ENCODE results near the gene GGCX. TPM values are rescaled to one million over a fixed set of nuclear protein-coding genes. Genes with fewer than 3 reads are reported as not detected.

Gene GGCX
- total RNA-seq, 2 donors from 2014 or later, result 21.2 to 21.5 TPM

Other genes starting within 250 kb of the GGCX start
- gene TGOLN2, start 233.5 kb downstream of the GGCX start, total RNA-seq, result 100 to 1,000 TPM in 1 of 2 donors, 10 to 100 TPM in 1; 92.2 to 112 TPM
- gene RETSAT, start 207.0 kb downstream of the GGCX start, total RNA-seq, result 10 to 100 TPM; 20.2 to 27.7 TPM
- gene ELMOD3, start 206.7 kb downstream of the GGCX start, total RNA-seq, result 10 to 100 TPM; 11.9 to 30.1 TPM
- gene CAPG, start 151.1 kb downstream of the GGCX start, total RNA-seq, result 10 to 100 TPM; 38.0 to 39.8 TPM
- 1 to 10 TPM in 1 of 2 donors, under 1 TPM in 1; 0.55 to 2.5 TPM for gene SH2D6, start 142.8 kb downstream of the GGCX start, total RNA-seq
- 100 to 1,000 TPM; 271 to 281 TPM for gene MAT2A, start 22.3 kb downstream of the GGCX start, total RNA-seq
- 100 to 1,000 TPM; 119 to 135 TPM for gene VAMP8, start 16.1 kb upstream of the GGCX start, total RNA-seq
- 10 to 100 TPM; 50.6 to 68.0 TPM for gene VAMP5, start 22.9 kb upstream of the GGCX start, total RNA-seq
- 100 to 1,000 TPM; 128 to 163 TPM for gene RNF181, start 34.3 kb upstream of the GGCX start, total RNA-seq
- gene TMEM150A, start 41.2 kb upstream of the GGCX start, total RNA-seq, result 1 to 10 TPM in 1 of 2 donors, under 1 TPM in 1; 0.91 to 3.1 TPM
- 10 to 100 TPM; 28.8 to 38.9 TPM for gene C2orf68, start 50.6 kb upstream of the GGCX start, total RNA-seq
- 100 to 1,000 TPM in 1 of 2 donors, 10 to 100 TPM in 1; 70.7 to 105 TPM for gene USP39, start 54.7 kb upstream of the GGCX start, total RNA-seq
- not detected for gene SFTPB, start 106.7 kb upstream of the GGCX start, total RNA-seq
- gene GNLY, start 132.9 kb upstream of the GGCX start, total RNA-seq, result 10 to 100 TPM; 24.0 to 31.8 TPM
- not detected for gene ATOH8, start 192.5 kb upstream of the GGCX start, total RNA-seq